ENCODE results near the gene ESR2. TPM values are rescaled to one million over a fixed set of nuclear protein-coding genes. Genes with fewer than 3 reads are reported as not detected.

Gene ESR2
- total and polyA plus RNA-seq, 12 donors, result 0.12 to 1.6 (median 0.73) TPM

DNA sequence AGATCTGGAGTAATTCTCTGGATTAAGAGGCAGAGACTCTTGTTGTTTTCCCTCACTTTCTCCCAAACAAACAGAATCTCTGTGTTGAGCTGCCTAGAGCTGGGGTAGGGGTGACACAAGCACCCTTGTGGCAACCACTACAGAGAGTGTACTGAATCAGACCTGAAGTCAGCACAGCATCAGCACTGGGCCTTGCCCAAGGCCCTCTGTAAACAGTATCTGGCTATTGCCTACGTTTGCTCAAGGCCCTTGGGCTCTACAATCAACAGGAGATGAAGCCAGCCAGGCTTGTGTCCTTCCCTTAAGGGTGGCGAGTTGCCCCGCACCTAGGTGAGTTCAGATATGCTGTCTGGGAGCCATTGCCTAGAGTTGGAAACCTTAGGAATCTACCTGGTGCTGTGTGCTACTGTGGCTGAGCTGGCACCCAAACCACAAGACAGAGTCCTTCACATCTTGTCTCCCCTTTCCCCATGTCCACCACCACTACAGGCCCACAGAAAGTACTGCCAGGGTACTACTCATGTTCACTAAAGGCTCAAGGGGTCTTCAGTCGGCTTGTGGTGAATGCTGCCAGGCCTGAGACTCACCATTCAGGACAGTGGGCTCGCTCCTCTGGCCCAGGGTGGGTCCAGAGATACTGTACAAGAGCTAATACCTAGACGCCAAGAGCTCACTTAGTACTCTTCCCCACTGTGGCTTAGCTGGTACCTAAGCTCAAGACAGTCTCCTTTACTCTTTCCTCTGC, 234.5 kb downstream of the ESR2 start:
- H3K27ac ChIP-seq, result no peak overlapping the region
- no peaks in the 10 kb centered on the region for H3K27me3 ChIP-seq
- intact Hi-C loops (cut with DNase I), result loop anchor here in 2 of 10 donors (5.0 to 10.0 kb wide), 2 partner anchors 235 to 943 kb away; partner anchors contain the start of gene ESR2 (in 1 of the 2)
- no peaks in the 10 kb centered on the region for H3K4me1 ChIP-seq
- peaks cover 0 to 74% (median 0%) of the 10 kb centered on the region in 9 donors for H3K36me3 ChIP-seq
- H3K9me3 ChIP-seq, result no peaks in the 10 kb centered on the region
- no peak for DNase-seq
- no peak overlapping the region for H3K4me3 ChIP-seq
- 94 to 99% methylated on average over 6 of the region's 6 CpGs for WGBS, 2 donors
- ATAC-seq, result no peak
- TF ChIP-seq, protein P1, sequence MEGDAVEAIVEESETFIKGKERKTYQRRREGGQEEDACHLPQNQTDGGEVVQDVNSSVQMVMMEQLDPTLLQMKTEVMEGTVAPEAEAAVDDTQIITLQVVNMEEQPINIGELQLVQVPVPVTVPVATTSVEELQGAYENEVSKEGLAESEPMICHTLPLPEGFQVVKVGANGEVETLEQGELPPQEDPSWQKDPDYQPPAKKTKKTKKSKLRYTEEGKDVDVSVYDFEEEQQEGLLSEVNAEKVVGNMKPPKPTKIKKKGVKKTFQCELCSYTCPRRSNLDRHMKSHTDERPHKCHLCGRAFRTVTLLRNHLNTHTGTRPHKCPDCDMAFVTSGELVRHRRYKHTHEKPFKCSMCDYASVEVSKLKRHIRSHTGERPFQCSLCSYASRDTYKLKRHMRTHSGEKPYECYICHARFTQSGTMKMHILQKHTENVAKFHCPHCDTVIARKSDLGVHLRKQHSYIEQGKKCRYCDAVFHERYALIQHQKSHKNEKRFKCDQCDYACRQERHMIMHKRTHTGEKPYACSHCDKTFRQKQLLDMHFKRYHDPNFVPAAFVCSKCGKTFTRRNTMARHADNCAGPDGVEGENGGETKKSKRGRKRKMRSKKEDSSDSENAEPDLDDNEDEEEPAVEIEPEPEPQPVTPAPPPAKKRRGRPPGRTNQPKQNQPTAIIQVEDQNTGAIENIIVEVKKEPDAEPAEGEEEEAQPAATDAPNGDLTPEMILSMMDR (IDR thresholded peaks at IDR 0.05), result no peak

- H3K27me3 ChIP-seq, result no peaks in the 10 kb centered on the region
- WGBS, 2 donors, result 83% methylated on average over 10 of the region's 10 CpGs
- ATAC-seq (no peak), DNase-seq (no peak)
- H3K27ac ChIP-seq, result no peak overlapping the region
- intact Hi-C loops (cut with DNase I), result loop anchor here in 1 of 10 donors (10.0 kb wide), 1 partner anchor 241 kb away; the partner anchor contains the start of gene ESR2
- H3K9me3 ChIP-seq, result no peaks in the 10 kb centered on the region
- H3K4me1 ChIP-seq, result no peaks in the 10 kb centered on the region
- TF ChIP-seq, protein P1 (IDR thresholded peaks at IDR 0.05), result no peak
- H3K4me3 ChIP-seq, result no peak overlapping the region
- peaks cover 0 to 95% (median 20%) of the 10 kb centered on the region in 9 donors for H3K36me3 ChIP-seq
Measured at GRCh38 chr14:64053694-64054669, 240.2 kb downstream of the ESR2 start.

- intact Hi-C loops (cut with DNase I), result loop anchor here in 3 of 10 donors (10.0 kb wide), 2 partner anchors 245 to 255 kb away; partner anchors contain the start of gene ESR2 (in 2 of the 3)
- H3K27ac ChIP-seq, result no peak overlapping the region
- no peaks in the 10 kb centered on the region for H3K9me3 ChIP-seq
- H3K4me3 ChIP-seq, result no peak overlapping the region
- peaks cover 0 to 92% (median 20%) of the 10 kb centered on the region in 9 donors for H3K36me3 ChIP-seq
- no peaks in the 10 kb centered on the region for H3K4me1 ChIP-seq
- ATAC-seq (no peak), DNase-seq (no peak)
- TF ChIP-seq, protein P1 (IDR thresholded peaks at IDR 0.05), result no peak
- H3K27me3 ChIP-seq, result no peaks in the 10 kb centered on the region
- 93 to 95% methylated on average over 2 of the region's 2 CpGs for whole genome bisulfite sequencing, 2 donors
Measured at GRCh38 chr14:64049616-64050381, 244.4 kb downstream of the ESR2 start.
